Breast epithelium (tissue), 4 donors: ENCODE results near the gene YIPF1. TPM values are rescaled to one million over a fixed set of nuclear protein-coding genes. Genes with fewer than 3 reads are reported as not detected.

Experiments used
- DNase-seq, 2 donors: peaks; one replicate each; pipeline ENCODE4 v3.0.0-alpha.2; 2019; ENCODE audit warnings: low spot score in 2 of 2
- H3K27ac ChIP-seq, 2 donors: fragments of 200-600 bp; sonication (generic) in 1 of 2; one replicate each; pipeline ENCODE4 v1.5.1; 2016 to 2019; ENCODE audit warnings: mild to moderate bottlenecking in 1 of 2
- H3K27me3 ChIP-seq, 2 donors: fragments of 200-600 bp; sonication (generic) in 1 of 2; one replicate each; pipeline versions ENCODE4 v1.5.1 to v1.6.0; 2017 to 2019; ENCODE audit warnings: control low read depth in 1 of 2, mild to moderate bottlenecking in 1 of 2
- H3K36me3 ChIP-seq: fragments of 200-600 bp; one replicate; pipeline ENCODE4 v1.5.1; 2019
- H3K4me1 ChIP-seq, 2 donors: fragments of 200-600 bp; sonication (generic); one replicate each; pipeline ENCODE4 v1.5.1; 2016 to 2019; ENCODE audit warnings: control low read depth in 1 of 2
- H3K4me3 ChIP-seq, 3 donors: fragments of 200-600 bp; sonication (generic); 1 replicate in 2 of 3; 2 replicates in 1 of 3; pipeline ENCODE4 v1.5.1; 2016 to 2019; ENCODE audit warnings: mild to moderate bottlenecking in 3 of 3, moderate library complexity in 2 of 3
- H3K9me3 ChIP-seq, 2 donors: fragments of 200-600 bp; sonication (generic) in 1 of 2; one replicate each; pipeline ENCODE4 v1.5.1; 2016 to 2019; ENCODE audit warnings: control low read depth in 1 of 2
- POLR2A ChIP-seq: fragments of 450-650 bp; IDR thresholded peaks from one replicate; pipeline ENCODE4 v1.6.1; 2016; ENCODE audit warnings: antibody characterized with exemption, mild to moderate bottlenecking, moderate library complexity
- POLR2AphosphoS5 ChIP-seq, 3 donors: sonication (generic); formaldehyde crosslinking; IDR thresholded peaks; one replicate each; pipeline ENCODE4 v1.6.1; 2017; ENCODE audit warnings: antibody characterized with exemption in 3 of 3
- intact Hi-C: fragments of 100-400 bp; cut with DNase I; formaldehyde crosslinking; loops from one replicate; pipeline ENCODE4 v1.15.1; 2023; ENCODE audit warnings: low total_unique reads
- total RNA-seq, 3 donors: library from RNA; depleted of rRNA; stranded (reverse); fragments of >200 nt; gene quantifications; one replicate each; pipeline ENCODE4 v1.1.0, GENCODE V29; 2016
- TF ChIP-seq, protein P1 (sequence below), 3 donors: fragments of 450-650 bp; IDR thresholded peaks; one replicate each; pipeline ENCODE4 v1.5.1; 2016 to 2017; ENCODE audit warnings: antibody characterized with exemption in 3 of 3, mild to moderate bottlenecking in 3 of 3, moderate library complexity in 3 of 3

YIPF1 gene
- total RNA-seq, 3 donors from 2014 or later: 21.3 to 43.6 (median 40.7) TPM

DNA sequence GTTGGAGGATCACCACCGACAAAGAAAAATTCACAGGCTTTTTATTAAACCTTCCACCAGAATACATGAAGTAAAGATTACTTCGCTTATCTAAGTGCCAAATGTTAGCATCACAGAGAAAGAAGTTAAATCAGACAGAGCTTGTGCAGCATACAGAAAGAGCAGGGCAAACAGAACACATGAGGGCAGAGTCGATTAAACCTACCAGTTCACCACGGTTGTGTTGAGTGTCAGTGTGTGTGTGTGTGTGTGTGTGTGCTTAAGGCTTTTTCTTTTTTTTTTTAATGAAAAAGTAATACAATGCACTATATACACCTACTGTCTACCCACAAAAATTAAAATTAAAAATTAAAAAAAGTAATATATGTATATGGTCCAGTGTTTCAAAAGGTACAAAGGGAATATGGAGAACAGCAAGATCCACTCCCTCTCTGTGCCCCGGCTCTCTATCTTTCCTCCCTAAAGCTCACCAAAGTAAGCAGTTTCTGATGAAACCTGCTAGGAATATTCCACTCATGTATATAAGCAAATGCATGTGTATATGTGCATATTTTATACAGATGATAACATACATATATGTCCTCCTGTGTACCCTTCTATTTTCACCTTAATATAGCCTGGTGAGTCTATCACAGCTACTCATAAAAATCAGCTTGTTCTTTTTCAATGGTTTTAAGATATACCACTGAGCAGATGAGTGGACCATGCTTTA is 17.7 kb downstream of the YIPF1 start:
- TF ChIP-seq POLR2A (no peak), POLR2AphosphoS5 (IDR thresholded peaks at IDR 0.05) (no peak)
- TF ChIP-seq, protein P1, sequence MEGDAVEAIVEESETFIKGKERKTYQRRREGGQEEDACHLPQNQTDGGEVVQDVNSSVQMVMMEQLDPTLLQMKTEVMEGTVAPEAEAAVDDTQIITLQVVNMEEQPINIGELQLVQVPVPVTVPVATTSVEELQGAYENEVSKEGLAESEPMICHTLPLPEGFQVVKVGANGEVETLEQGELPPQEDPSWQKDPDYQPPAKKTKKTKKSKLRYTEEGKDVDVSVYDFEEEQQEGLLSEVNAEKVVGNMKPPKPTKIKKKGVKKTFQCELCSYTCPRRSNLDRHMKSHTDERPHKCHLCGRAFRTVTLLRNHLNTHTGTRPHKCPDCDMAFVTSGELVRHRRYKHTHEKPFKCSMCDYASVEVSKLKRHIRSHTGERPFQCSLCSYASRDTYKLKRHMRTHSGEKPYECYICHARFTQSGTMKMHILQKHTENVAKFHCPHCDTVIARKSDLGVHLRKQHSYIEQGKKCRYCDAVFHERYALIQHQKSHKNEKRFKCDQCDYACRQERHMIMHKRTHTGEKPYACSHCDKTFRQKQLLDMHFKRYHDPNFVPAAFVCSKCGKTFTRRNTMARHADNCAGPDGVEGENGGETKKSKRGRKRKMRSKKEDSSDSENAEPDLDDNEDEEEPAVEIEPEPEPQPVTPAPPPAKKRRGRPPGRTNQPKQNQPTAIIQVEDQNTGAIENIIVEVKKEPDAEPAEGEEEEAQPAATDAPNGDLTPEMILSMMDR (IDR thresholded peaks at IDR 0.05): no peak
- H3K27ac ChIP-seq: no peak overlapping the region
- DNase-seq: no peak
- no peak overlapping the region for H3K4me3 ChIP-seq
- H3K4me1 ChIP-seq: no peaks in the 10 kb centered on the region
- peaks cover 5% of the 10 kb centered on the region for H3K36me3 ChIP-seq
- H3K27me3 ChIP-seq: no peaks in the 10 kb centered on the region
- intact Hi-C loops: no loop called here
- H3K9me3 ChIP-seq: no peaks in the 10 kb centered on the region

DNA sequence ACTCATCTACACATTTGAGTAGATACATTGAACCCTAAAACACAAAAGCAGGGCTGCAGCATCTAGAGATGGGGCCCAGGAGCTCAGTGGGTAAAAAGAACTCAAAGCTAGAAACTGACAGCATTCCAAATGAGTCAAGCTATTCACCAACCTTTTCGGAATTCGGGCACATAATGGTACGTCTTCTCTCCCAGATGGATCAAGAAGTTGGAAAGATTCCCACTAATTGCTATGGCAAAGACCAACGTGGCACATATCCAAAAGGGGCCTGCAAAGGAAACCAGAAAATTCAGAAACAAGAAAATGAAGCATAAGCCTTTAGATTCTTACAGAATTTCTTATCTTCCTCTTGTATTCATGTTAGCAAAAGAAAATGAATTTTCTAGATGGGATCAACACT is 18.4 kb downstream of the YIPF1 start:
- no peaks in the 10 kb centered on the region for H3K27me3 ChIP-seq
- no peak overlapping the region for H3K4me3 ChIP-seq
- no peak overlapping the region for H3K27ac ChIP-seq
- no peaks in the 10 kb centered on the region for H3K9me3 ChIP-seq
- TF ChIP-seq POLR2AphosphoS5 (IDR thresholded peaks at IDR 0.05) (no peak), POLR2A (no peak)
- TF ChIP-seq, protein P1 (IDR thresholded peaks at IDR 0.05): no peak
- intact Hi-C loops: no loop called here
- DNase-seq: no peak
- no peaks in the 10 kb centered on the region for H3K4me1 ChIP-seq
- H3K36me3 ChIP-seq: peaks cover 5% of the 10 kb centered on the region

DNA sequence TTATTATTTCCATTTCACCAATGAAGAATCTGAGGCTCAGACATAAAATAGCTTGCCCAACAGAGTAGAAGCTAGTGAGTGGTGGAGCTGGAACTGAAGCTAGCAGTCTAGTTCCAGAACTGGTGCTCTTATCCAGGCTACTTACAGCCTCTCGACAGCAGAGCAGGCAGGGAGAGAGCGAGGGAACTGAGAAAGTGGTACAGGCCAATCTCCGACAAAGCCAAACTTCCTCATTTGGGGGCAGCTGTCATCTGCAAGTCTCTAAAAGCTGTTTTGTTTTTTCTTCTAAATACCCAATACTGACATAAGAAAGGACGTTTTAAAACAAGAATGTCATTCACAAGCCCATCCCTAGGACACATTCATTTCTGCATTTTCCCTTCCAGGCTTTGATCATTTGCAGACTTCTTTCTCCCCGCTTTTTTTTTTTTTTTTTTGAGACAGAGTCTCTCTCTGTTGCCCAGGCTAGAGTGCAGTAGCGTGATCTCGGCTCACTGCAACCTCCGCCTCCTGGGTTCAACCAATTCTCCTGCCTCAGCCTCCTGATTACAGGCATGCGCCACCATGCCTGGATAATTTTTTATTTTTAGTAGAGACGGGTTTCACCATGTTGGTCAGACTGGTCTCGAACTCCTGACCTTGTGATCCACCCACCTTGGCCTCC is 20.0 kb downstream of the YIPF1 start:
- Histone ChIP-seq H3K27ac (no peak overlapping the region), H3K9me3 (no peaks in the 10 kb centered on the region)
- intact Hi-C loops: no loop called here

DNA sequence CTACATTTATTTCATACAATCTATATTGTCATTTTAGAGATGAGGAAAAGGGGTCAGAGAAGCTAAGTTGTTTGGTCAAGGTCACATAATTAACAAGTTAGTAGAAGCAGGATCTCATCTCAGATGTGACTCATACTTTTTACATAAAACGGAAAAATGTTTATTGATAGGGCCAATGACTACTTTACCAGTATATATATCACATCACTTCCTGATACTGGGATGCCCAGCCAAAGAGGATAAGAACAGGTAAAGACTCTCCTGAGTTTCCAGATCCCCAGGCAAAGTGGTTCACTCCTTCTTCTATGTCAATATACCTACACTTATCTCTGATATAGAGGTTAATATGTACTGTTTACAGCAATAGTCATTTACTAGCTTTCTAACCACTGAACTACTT is 21.0 kb downstream of the YIPF1 start:
- H3K27me3 ChIP-seq: no peaks in the 10 kb centered on the region
- DNase-seq: no peak
- H3K36me3 ChIP-seq: peaks cover 5% of the 10 kb centered on the region
- no peaks in the 10 kb centered on the region for H3K9me3 ChIP-seq
- TF ChIP-seq, protein P1 (IDR thresholded peaks at IDR 0.05): no peak
- TF ChIP-seq POLR2A (no peak), POLR2AphosphoS5 (IDR thresholded peaks at IDR 0.05) (no peak)
- no peaks in the 10 kb centered on the region for H3K4me1 ChIP-seq
- no peak overlapping the region for H3K4me3 ChIP-seq
- intact Hi-C loops: no loop called here
- no peak overlapping the region for H3K27ac ChIP-seq

More for the DNA sequence above, 20.0 kb downstream of the YIPF1 start:
- DNase-seq: no peak
- peaks cover 5% of the 10 kb centered on the region for H3K36me3 ChIP-seq
- H3K27me3 ChIP-seq: no peaks in the 10 kb centered on the region
- TF ChIP-seq, protein P1 (IDR thresholded peaks at IDR 0.05): no peak
- TF ChIP-seq POLR2A (no peak), POLR2AphosphoS5 (IDR thresholded peaks at IDR 0.05) (no peak)
- no peak overlapping the region for H3K4me3 ChIP-seq
- H3K4me1 ChIP-seq: no peaks in the 10 kb centered on the region

DNA sequence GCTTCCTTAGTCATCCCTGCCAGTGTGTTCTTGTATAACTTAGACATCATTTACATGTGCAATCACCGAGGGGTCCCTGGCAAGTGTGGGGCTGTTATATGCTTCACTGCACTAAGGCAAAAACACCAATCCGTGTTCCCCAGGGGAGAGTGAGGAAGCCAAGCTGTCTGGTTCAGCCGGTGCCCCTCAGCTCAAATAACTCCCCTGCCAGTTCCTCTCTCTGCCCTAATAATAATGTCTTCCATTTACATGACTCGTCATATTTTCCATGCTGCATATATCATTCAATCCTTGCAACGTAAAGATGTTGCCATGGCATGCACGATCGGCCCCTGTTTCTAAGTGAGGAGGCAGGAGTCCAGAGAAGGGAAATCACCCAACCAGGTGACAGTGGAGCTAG is 27.1 kb downstream of the YIPF1 start:
- TF ChIP-seq, protein P1 (IDR thresholded peaks at IDR 0.05): no peak
- Histone ChIP-seq H3K9me3 (no peaks in the 10 kb centered on the region), H3K4me3 (no peak overlapping the region), H3K27ac (no peak overlapping the region), H3K36me3 (no peaks in the 10 kb centered on the region), H3K27me3 (no peaks in the 10 kb centered on the region), H3K4me1 (no peaks in the 10 kb centered on the region)
- intact Hi-C loops: no loop called here
- no peak for DNase-seq
